ENCODE data around the gene PDLIM3.

Gene PDLIM3

GRCh38 chr4:185470501-185471195 lies 64.7 kb downstream of the PDLIM3 start:
- no peaks in the 10 kb centered on the region for H3K36me3 ChIP-seq (ENCODE audit: insufficient read depth, low read length)
- no peaks in the 10 kb centered on the region for H3K27me3 ChIP-seq (ENCODE audit: insufficient read depth, low read length)

DNA sequence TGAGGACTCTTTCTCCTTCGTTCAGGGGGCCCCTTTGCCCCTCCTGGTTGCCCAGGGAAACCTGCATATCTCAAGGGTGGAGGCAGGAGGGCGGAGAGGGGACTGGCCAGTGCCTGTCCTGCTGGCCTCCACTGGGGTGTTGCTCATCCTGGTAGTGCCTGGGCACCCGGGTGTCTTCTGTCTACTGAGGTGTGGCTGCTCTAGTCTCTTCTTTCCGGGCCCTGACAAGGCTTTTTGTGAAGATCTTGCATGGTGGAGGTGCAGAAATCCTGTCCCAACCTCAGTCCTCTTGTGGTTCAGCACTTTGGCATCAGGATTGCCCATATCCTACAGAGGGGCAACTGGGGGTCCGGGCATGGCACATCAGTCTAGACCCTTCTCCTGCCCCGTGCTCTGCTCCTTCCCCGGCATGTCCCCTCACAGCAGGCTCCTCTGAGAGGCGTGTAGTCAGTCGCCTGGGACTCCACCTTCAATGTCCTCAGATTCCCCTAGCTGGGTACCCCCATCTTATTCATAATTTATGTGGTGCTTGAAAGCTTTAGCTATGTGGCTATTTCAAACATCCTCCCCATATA lies 65.6 kb downstream of the PDLIM3 start:
- Histone ChIP-seq H3K4me3 (ENCODE audit: low read length) (no peak overlapping the region), H3K4me1 (ENCODE audit: insufficient read depth, low read length) (peaks cover 7% of the 10 kb centered on the region), H3K36me3 (ENCODE audit: insufficient read depth, low read length) (no peaks in the 10 kb centered on the region), H3K9me3 (ENCODE audit: low read length) (peaks cover 2% of the 10 kb centered on the region), H2AFZ (ENCODE audit: low read depth, low read length) (no peak overlapping the region), H3K27me3 (ENCODE audit: insufficient read depth, low read length) (no peaks in the 10 kb centered on the region)

More at GRCh38 chr4:185470501-185471195, 64.7 kb downstream of the PDLIM3 start:
- peaks cover 7% of the 10 kb centered on the region for H3K4me1 ChIP-seq (ENCODE audit: insufficient read depth, low read length)
- peak overlapping the region; percentile 51 for H2AFZ ChIP-seq (ENCODE audit: low read depth, low read length)
- peaks cover 2% of the 10 kb centered on the region for H3K9me3 ChIP-seq (ENCODE audit: low read length)
- peak overlapping the region; percentile 51 for H3K4me3 ChIP-seq (ENCODE audit: low read length)

- Histone ChIP-seq H3K4me3 (ENCODE audit: low read length) (no peak overlapping the region), H3K4me1 (ENCODE audit: insufficient read depth, low read length) (peaks cover 10% of the 10 kb centered on the region), H3K27me3 (ENCODE audit: insufficient read depth, low read length) (no peaks in the 10 kb centered on the region), H3K9me3 (ENCODE audit: low read length) (peaks cover 2% of the 10 kb centered on the region), H3K36me3 (ENCODE audit: insufficient read depth, low read length) (no peaks in the 10 kb centered on the region), H2AFZ (ENCODE audit: low read depth, low read length) (no peak overlapping the region)
Observed at GRCh38 chr4:185468999-185469398, 66.3 kb downstream of the PDLIM3 start.

DNA sequence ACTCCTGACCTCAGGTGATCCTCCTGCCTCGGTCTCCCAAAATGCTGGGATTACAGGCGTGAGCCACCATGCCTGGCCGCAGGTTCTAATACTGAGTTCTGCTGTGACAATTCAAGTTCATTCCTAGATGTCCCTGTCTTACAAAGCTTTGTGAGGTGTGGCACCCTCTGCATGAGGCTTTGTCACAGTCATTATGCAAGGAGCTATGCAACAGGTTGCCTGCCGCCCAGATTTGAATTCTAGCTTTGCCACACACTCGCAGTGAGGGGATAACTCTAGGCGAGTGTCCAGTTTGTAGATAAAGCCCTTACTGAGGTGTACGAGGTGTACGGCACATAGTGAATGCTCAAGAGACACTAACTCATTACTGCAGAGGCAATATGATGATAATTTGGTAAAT lies 67.3 kb downstream of the PDLIM3 start:
- H3K4me3 ChIP-seq (ENCODE audit: low read length), result no peak overlapping the region
- H3K27me3 ChIP-seq (ENCODE audit: insufficient read depth, low read length), result no peaks in the 10 kb centered on the region
- peaks cover 10% of the 10 kb centered on the region for H3K4me1 ChIP-seq (ENCODE audit: insufficient read depth, low read length)
- H3K36me3 ChIP-seq (ENCODE audit: insufficient read depth, low read length), result no peaks in the 10 kb centered on the region
- peaks cover 2% of the 10 kb centered on the region for H3K9me3 ChIP-seq (ENCODE audit: low read length)
- H2AFZ ChIP-seq (ENCODE audit: low read depth, low read length), result no peak overlapping the region

GRCh38 chr4:185467101-185467500 lies 68.2 kb downstream of the PDLIM3 start:
- Histone ChIP-seq H3K4me1 (ENCODE audit: insufficient read depth, low read length) (peaks cover 9% of the 10 kb centered on the region), H3K27me3 (ENCODE audit: insufficient read depth, low read length) (no peaks in the 10 kb centered on the region), H2AFZ (ENCODE audit: low read depth, low read length) (no peak overlapping the region), H3K36me3 (ENCODE audit: insufficient read depth, low read length) (no peaks in the 10 kb centered on the region), H3K9me3 (ENCODE audit: low read length) (peaks cover 2% of the 10 kb centered on the region), H3K4me3 (ENCODE audit: low read length) (no peak overlapping the region)

GRCh38 chr4:185465707-185466106 lies 69.6 kb downstream of the PDLIM3 start:
- H3K4me1 ChIP-seq (ENCODE audit: insufficient read depth, low read length), result peaks cover 7% of the 10 kb centered on the region
- H3K27me3 ChIP-seq (ENCODE audit: insufficient read depth, low read length), result no peaks in the 10 kb centered on the region
- H3K36me3 ChIP-seq (ENCODE audit: insufficient read depth, low read length), result no peaks in the 10 kb centered on the region
- peaks cover 2% of the 10 kb centered on the region for H3K9me3 ChIP-seq (ENCODE audit: low read length)
- no peak overlapping the region for H3K4me3 ChIP-seq (ENCODE audit: low read length)
- no peak overlapping the region for H2AFZ ChIP-seq (ENCODE audit: low read depth, low read length)

GRCh38 chr4:185464887-185465286 lies 70.4 kb downstream of the PDLIM3 start:
- peaks cover 2% of the 10 kb centered on the region for H3K9me3 ChIP-seq (ENCODE audit: low read length)
- no peaks in the 10 kb centered on the region for H3K36me3 ChIP-seq (ENCODE audit: insufficient read depth, low read length)
- H3K27me3 ChIP-seq (ENCODE audit: insufficient read depth, low read length), result no peaks in the 10 kb centered on the region
- no peak overlapping the region for H2AFZ ChIP-seq (ENCODE audit: low read depth, low read length)
- peaks cover 7% of the 10 kb centered on the region for H3K4me1 ChIP-seq (ENCODE audit: insufficient read depth, low read length)
- H3K4me3 ChIP-seq (ENCODE audit: low read length), result no peak overlapping the region

DNA sequence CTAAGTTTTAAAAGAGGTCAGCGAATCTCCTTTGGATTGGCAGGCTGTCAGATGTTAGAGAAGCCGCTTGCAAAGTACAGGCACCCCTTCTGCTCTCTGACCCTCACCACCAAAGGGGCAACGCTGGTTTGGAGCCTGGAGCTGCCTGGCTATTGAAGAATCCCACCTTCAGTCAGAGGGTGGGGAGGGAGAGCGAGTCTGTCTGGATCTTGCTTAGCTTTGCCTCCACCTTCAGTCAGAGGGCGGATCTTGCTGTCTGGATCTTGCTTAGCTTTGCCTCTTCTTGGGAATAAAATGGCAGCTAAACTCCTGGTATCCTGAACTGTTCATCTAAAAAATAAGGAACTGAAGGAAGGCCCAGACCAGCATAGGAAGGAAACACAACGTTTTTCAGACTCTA lies 71.1 kb downstream of the PDLIM3 start:
- Histone ChIP-seq H3K36me3 (ENCODE audit: insufficient read depth, low read length) (no peaks in the 10 kb centered on the region), H3K27me3 (ENCODE audit: insufficient read depth, low read length) (no peaks in the 10 kb centered on the region), H3K9me3 (ENCODE audit: low read length) (peaks cover 2% of the 10 kb centered on the region)

DNA sequence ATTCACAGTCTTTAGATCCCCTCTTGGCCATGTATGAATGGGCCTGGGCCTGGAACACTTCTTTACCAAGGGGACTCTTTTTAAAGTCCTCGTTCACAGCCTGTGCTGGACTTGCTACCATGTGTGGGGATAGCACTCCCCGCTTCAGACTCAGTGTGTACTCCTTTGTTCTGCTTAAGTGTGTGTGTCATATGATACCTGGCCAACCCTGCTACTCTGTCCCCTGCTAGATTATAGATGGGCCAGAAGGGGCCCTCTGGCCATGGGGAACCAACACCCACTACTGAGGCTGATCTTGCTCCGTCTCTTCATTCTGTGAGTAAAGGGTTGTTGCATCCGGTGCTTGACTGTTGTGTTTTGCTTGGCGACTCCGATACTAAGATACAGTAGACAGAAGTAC lies 71.8 kb downstream of the PDLIM3 start:
- Histone ChIP-seq H3K9me3 (ENCODE audit: low read length) (no peaks in the 10 kb centered on the region), H3K4me1 (ENCODE audit: insufficient read depth, low read length) (peaks cover 3% of the 10 kb centered on the region), H2AFZ (ENCODE audit: low read depth, low read length) (no peak overlapping the region)

More for the DNA sequence above, 71.1 kb downstream of the PDLIM3 start:
- Histone ChIP-seq H2AFZ (ENCODE audit: low read depth, low read length) (no peak overlapping the region), H3K4me3 (ENCODE audit: low read length) (no peak overlapping the region), H3K4me1 (ENCODE audit: insufficient read depth, low read length) (peaks cover 3% of the 10 kb centered on the region)

DNA sequence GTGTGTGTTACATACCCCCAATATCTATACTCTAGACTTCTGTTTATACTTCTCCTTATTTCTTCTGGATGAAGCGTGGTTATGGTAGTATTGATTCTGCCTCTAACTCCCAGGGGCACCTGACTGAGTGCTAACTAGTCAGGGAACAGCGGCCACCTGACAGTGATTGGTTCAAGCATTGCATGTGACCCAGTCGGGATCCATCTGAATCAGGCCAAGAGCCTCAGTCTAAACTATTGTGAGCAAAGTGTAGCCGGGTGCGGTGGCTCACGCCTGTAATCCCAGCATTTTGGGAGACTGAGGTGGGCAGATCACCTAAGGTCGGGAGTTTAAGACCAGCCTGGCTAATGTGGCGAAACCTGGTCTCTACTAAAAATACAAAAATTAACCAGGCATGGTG lies 73.7 kb downstream of the PDLIM3 start:
- H3K9me3 ChIP-seq (ENCODE audit: low read length), result no peaks in the 10 kb centered on the region
- peaks cover 3% of the 10 kb centered on the region for H3K4me1 ChIP-seq (ENCODE audit: insufficient read depth, low read length)
- no peak overlapping the region for H3K4me3 ChIP-seq (ENCODE audit: low read length)
- no peaks in the 10 kb centered on the region for H3K36me3 ChIP-seq (ENCODE audit: insufficient read depth, low read length)
- no peaks in the 10 kb centered on the region for H3K27me3 ChIP-seq (ENCODE audit: insufficient read depth, low read length)
- H2AFZ ChIP-seq (ENCODE audit: low read depth, low read length), result no peak overlapping the region

More for the DNA sequence above, 71.8 kb downstream of the PDLIM3 start:
- Histone ChIP-seq H3K27me3 (ENCODE audit: insufficient read depth, low read length) (no peaks in the 10 kb centered on the region), H3K4me3 (ENCODE audit: low read length) (no peak overlapping the region), H3K36me3 (ENCODE audit: insufficient read depth, low read length) (no peaks in the 10 kb centered on the region)

GRCh38 chr4:185457136-185457535 lies 78.2 kb downstream of the PDLIM3 start:
- Histone ChIP-seq H3K4me3 (ENCODE audit: low read length) (no peak overlapping the region), H3K36me3 (ENCODE audit: insufficient read depth, low read length) (no peaks in the 10 kb centered on the region), H3K4me1 (ENCODE audit: insufficient read depth, low read length) (no peaks in the 10 kb centered on the region), H3K9me3 (ENCODE audit: low read length) (no peaks in the 10 kb centered on the region), H2AFZ (ENCODE audit: low read depth, low read length) (no peak overlapping the region), H3K27me3 (ENCODE audit: insufficient read depth, low read length) (no peaks in the 10 kb centered on the region)

DNA sequence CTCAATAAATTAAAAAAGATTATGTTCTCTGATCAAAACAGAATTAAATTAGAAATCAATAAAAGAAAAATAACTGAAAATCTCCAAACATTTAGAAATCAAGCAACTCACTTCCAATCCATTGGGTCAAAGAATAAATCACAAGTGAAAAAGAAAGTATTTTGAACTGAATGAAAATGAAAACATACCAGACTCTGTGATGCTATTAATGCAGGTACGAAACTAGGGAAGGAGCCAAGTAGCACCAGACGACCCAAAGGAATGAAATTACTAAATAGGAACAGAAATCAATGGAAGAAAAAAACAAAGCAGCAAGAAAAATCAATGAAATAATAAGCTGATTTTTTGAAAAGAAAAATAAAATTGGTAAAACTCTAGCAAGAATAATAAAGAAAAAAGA lies 79.2 kb downstream of the PDLIM3 start:
- no peak overlapping the region for H3K4me3 ChIP-seq (ENCODE audit: low read length)
- H3K36me3 ChIP-seq (ENCODE audit: insufficient read depth, low read length), result no peaks in the 10 kb centered on the region
- H3K27me3 ChIP-seq (ENCODE audit: insufficient read depth, low read length), result no peaks in the 10 kb centered on the region

More for the DNA sequence above, 79.2 kb downstream of the PDLIM3 start:
- H2AFZ ChIP-seq (ENCODE audit: low read depth, low read length), result no peak overlapping the region
- no peaks in the 10 kb centered on the region for H3K4me1 ChIP-seq (ENCODE audit: insufficient read depth, low read length)
- H3K9me3 ChIP-seq (ENCODE audit: low read length), result no peaks in the 10 kb centered on the region

Measured in neuron (in vitro differentiated cells).